RWPE1 (cell line): ENCODE measurements around the gene FLNC.

ENCODE experiments used
- CTCF ChIA-PET: fragments of 350-600 bp; sonication (Branson Sonifier 250); formaldehyde crosslinking; extraction: SDS; loops from one replicate; lab custom pipeline; 2021; lab: Yijun Ruan, JAX
- POLR2A ChIA-PET: fragments of 400-600 bp; formaldehyde crosslinking; extraction: SDS; loops from one replicate; lab custom pipeline; 2020; ENCODE audit warnings: antibody characterized with exemption; ENCODE audit not compliant: low non-redundant PET; lab: Yijun Ruan, JAX
- DNase-seq: peaks from one replicate; pipeline ENCODE4 v3.0.0; 2012; ENCODE audit warnings: low spot score
- H3K27ac ChIP-seq: fragments of 450-650 bp; 2 replicates; pipeline ENCODE4 v1.5.1; 2017
- TF ChIP-seq, protein P1 (sequence below): fragments of 450-650 bp; conservative IDR thresholded peaks from 2 replicates; pipeline ENCODE4 v1.5.1; 2017; ENCODE audit warnings: low read depth, mild to moderate bottlenecking

The FLNC gene, protein sequence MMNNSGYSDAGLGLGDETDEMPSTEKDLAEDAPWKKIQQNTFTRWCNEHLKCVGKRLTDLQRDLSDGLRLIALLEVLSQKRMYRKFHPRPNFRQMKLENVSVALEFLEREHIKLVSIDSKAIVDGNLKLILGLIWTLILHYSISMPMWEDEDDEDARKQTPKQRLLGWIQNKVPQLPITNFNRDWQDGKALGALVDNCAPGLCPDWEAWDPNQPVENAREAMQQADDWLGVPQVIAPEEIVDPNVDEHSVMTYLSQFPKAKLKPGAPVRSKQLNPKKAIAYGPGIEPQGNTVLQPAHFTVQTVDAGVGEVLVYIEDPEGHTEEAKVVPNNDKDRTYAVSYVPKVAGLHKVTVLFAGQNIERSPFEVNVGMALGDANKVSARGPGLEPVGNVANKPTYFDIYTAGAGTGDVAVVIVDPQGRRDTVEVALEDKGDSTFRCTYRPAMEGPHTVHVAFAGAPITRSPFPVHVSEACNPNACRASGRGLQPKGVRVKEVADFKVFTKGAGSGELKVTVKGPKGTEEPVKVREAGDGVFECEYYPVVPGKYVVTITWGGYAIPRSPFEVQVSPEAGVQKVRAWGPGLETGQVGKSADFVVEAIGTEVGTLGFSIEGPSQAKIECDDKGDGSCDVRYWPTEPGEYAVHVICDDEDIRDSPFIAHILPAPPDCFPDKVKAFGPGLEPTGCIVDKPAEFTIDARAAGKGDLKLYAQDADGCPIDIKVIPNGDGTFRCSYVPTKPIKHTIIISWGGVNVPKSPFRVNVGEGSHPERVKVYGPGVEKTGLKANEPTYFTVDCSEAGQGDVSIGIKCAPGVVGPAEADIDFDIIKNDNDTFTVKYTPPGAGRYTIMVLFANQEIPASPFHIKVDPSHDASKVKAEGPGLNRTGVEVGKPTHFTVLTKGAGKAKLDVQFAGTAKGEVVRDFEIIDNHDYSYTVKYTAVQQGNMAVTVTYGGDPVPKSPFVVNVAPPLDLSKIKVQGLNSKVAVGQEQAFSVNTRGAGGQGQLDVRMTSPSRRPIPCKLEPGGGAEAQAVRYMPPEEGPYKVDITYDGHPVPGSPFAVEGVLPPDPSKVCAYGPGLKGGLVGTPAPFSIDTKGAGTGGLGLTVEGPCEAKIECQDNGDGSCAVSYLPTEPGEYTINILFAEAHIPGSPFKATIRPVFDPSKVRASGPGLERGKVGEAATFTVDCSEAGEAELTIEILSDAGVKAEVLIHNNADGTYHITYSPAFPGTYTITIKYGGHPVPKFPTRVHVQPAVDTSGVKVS (N-terminal part only)

DNA sequence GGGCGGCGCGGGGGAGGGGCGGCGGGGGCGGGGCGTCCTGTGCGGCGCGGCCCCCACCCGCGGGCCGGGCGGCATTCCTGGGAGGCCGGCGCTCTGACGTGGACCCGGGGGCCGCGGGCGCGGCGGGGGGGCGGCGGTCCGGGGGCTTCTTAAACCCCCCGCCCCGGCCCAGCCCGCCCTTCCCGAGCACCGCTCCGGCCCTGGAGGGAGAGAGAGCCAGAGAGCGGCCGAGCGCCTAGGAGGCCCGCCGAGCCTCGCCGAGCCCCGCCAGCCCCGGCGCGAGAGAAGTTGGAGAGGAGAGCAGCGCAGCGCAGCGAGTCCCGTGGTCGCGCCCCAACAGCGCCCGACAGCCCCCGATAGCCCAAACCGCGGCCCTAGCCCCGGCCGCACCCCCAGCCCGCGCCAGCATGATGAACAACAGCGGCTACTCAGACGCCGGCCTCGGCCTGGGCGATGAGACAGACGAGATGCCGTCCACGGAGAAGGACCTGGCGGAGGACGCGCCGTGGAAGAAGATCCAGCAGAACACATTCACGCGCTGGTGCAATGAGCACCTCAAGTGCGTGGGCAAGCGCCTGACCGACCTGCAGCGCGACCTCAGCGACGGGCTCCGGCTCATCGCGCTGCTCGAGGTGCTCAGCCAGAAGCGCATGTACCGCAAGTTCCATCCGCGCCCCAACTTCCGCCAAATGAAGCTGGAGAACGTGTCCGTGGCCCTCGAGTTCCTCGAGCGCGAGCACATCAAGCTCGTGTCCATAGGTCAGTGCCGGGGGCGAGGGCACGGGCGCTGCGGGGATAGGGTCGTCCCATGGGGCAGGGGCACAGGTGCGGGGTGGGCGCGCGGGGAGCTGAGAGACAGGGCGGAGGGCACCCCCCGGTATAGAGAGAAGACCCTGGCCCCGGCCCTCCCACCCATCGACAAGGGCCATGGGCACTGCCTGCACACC, at the start of gene FLNC:
FLNC (plus strand) TSS at position 176 of the 947 bp plus-strand sequence; CDS start at position 408, 232 bp downstream.
- no peak within 1 kb of the TSS for H3K27ac ChIP-seq
- ChIA-PET POLR2A (no interaction called here), CTCF (no interaction called here)
- TF ChIP-seq, protein P1, sequence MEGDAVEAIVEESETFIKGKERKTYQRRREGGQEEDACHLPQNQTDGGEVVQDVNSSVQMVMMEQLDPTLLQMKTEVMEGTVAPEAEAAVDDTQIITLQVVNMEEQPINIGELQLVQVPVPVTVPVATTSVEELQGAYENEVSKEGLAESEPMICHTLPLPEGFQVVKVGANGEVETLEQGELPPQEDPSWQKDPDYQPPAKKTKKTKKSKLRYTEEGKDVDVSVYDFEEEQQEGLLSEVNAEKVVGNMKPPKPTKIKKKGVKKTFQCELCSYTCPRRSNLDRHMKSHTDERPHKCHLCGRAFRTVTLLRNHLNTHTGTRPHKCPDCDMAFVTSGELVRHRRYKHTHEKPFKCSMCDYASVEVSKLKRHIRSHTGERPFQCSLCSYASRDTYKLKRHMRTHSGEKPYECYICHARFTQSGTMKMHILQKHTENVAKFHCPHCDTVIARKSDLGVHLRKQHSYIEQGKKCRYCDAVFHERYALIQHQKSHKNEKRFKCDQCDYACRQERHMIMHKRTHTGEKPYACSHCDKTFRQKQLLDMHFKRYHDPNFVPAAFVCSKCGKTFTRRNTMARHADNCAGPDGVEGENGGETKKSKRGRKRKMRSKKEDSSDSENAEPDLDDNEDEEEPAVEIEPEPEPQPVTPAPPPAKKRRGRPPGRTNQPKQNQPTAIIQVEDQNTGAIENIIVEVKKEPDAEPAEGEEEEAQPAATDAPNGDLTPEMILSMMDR = no peak
- no peak for DNase-seq

DNA sequence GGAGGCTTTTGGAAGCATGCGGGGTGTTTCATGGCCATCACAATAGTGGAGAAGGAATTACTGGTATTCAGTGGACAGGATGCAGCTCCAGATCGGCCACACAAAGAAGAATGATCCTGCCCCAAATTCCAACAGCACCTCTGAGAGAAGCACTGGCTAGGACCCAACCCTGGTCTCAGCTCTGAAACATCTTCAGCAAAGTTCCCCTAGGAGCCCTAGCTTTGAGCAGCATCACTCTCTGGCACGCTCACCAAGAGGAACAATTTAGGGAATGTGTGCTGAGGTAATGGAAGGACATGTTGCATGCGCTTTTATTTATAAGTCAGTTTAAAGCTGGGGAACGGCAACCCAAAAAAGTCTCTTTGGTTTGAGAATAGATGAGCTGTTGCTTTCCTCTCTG, 49.1 kb upstream of the FLNC start:
- no peak for DNase-seq
- ChIA-PET POLR2A (no interaction called here), CTCF (no interaction called here)
- H3K27ac ChIP-seq = no peak overlapping the region
- TF ChIP-seq, protein P1 = no peak

DNA sequence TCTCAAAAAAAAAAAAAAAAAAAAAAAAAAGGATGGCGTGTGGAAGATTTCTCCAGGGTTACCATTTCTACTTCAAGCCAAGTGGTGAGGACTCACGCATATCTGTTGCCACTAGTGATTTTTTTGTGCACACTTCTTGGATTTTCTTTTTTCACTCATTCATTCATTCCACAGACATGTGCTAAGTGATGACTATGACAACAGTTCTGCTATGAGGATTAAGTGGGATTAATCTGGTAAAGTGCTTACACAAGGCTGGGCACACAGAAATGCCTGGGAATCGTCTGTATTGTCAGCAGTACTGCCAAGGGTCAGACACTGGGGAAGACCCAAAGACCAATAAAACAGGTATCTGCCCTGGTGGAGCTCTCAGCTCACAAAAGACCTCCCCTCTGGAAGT, 48.4 kb upstream of the FLNC start:
- ChIA-PET POLR2A (no interaction called here), CTCF (no interaction called here)
- no peak for DNase-seq
- TF ChIP-seq, protein P1 = no peak
- no peak overlapping the region for H3K27ac ChIP-seq

DNA sequence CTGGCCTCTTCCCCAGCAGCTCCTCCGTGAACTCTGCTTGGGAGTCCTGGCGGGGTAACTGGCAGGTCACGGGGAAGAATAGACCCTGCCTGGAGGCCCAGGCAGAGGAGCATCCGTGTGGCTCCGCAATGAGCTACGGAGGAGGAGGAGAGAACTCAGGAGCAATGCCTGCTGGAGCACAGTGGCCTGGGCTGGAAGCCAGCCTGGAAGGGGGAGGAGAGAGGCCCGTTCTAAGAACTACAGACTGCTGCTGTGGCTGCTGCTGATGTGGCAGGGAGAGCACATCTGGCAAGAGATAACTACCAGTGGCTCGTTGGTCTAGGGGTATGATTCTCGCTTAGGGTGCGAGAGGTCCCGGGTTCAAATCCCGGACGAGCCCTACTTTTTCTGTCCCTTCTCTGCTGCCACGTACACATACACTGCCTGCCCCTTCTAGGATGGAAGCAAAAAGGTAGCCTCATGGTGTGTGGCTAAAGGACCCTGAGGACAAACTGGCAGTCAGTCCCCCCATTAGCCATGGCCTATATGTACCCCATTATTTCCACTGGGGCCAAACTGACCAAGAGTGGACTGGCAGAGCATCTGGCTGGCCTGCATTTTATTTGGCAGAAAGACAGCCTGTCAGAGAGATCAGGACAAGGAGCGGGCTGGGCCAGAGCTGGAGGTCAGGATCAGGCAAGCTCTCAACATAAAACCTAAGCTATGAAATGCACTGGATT, 46.9 kb upstream of the FLNC start:
- POLR2A ChIA-PET = no interaction called here
- TF ChIP-seq, protein P1 = no peak
- H3K27ac ChIP-seq = no peak overlapping the region
- CTCF ChIA-PET = no interaction called here
- no peak for DNase-seq

DNA sequence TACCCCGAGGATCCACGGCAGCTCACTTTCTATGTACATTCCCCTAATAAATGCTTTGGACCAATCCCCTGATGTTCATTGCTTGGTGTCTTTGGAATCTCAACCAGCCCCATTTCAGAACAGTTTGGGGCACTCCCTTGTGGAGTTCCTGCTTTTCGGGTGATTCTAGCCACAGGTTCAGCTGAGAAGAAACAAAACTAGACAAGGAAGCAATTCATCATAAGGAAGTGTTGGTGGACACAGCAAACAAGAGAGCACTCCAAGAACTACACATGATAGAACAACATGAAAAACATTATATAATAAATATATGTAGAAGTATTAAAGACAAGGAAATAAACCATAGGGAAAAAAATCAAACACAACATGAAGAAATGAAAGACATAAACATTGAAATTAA, 44.5 kb upstream of the FLNC start:
- ChIA-PET POLR2A (no interaction called here), CTCF (no interaction called here)
- TF ChIP-seq, protein P1 = no peak
- DNase-seq = no peak
- no peak overlapping the region for H3K27ac ChIP-seq
